DMS79 (cell line): ENCODE results near the gene BIN2.
"Not testable (repeated sequence)": the region's sequence is repeated elsewhere in the genome, so short reads cannot be mapped to it uniquely, and the experiment has no call there.

Experiments used
- DNase-seq: peaks from one replicate; lab custom pipeline; 2025; lab: John Stamatoyannopoulos, UW

BIN2 gene

GRCh38 chr12:51345681-51346080 is 21.7 kb upstream of the BIN2 start:
- no peak for DNase-seq

- no peak for DNase-seq
These were observed 19.2 kb upstream of the BIN2 start for GRCh38 chr12:51343201-51343600.

GRCh38 chr12:51342416-51342815 is 18.4 kb upstream of the BIN2 start:
- DNase-seq, result no peak

- DNase-seq, result peak; percentile 18
These were observed 17.5 kb upstream of the BIN2 start for GRCh38 chr12:51341251-51342007.

GRCh38 chr12:51339750-51340149 is 15.8 kb upstream of the BIN2 start:
- no peak for DNase-seq

GRCh38 chr12:51337336-51337735 is 13.4 kb upstream of the BIN2 start:
- DNase-seq, result not testable (repeated sequence)

- no peak for DNase-seq
These were observed 12.0 kb upstream of the BIN2 start for GRCh38 chr12:51335931-51336330.

- DNase-seq, result no peak
These were observed 10.8 kb upstream of the BIN2 start for GRCh38 chr12:51334764-51335163.

GRCh38 chr12:51333536-51333935 is 9.6 kb upstream of the BIN2 start:
- no peak for DNase-seq

GRCh38 chr12:51330186-51330585 is 6.2 kb upstream of the BIN2 start:
- DNase-seq, result no peak

- no peak for DNase-seq
These were observed 5.8 kb upstream of the BIN2 start for GRCh38 chr12:51329742-51330141.

GRCh38 chr12:51328587-51328986 is 4.6 kb upstream of the BIN2 start:
- no peak for DNase-seq

GRCh38 chr12:51326698-51327439 is 2.9 kb upstream of the BIN2 start:
- no peak for DNase-seq

- no peak for DNase-seq
These were observed 979 bp upstream of the BIN2 start for GRCh38 chr12:51324953-51325352.

- DNase-seq, result no peak
These were observed 535 bp downstream of the BIN2 start for GRCh38 chr12:51323317-51323960.

- DNase-seq, result no peak
These were observed 1.5 kb downstream of the BIN2 start for GRCh38 chr12:51322452-51322851.

GRCh38 chr12:51321882-51322281 is 2.1 kb downstream of the BIN2 start:
- no peak for DNase-seq

GRCh38 chr12:51320695-51321320 is 3.2 kb downstream of the BIN2 start:
- no peak for DNase-seq

- DNase-seq, result no peak
These were observed 3.7 kb downstream of the BIN2 start for GRCh38 chr12:51320311-51320694.

GRCh38 chr12:51318846-51319599 is 5.0 kb downstream of the BIN2 start:
- DNase-seq, result no peak

GRCh38 chr12:51318057-51318806 is 5.7 kb downstream of the BIN2 start:
- DNase-seq, result not testable (repeated sequence)
